SIG-M5 treated with dmso at 0.1 percent for 504 hours (cell line): ENCODE measurements around the gene CYP4A22.
"Not testable (repeated sequence)": the region's sequence is repeated elsewhere in the genome, so short reads cannot be mapped to it uniquely, and the experiment has no call there.

Experiments
- DNase-seq: peaks from one replicate; lab custom pipeline; 2025; ENCODE audit not compliant: unreplicated experiment; lab: John Stamatoyannopoulos, UW

Gene CYP4A22

DNA sequence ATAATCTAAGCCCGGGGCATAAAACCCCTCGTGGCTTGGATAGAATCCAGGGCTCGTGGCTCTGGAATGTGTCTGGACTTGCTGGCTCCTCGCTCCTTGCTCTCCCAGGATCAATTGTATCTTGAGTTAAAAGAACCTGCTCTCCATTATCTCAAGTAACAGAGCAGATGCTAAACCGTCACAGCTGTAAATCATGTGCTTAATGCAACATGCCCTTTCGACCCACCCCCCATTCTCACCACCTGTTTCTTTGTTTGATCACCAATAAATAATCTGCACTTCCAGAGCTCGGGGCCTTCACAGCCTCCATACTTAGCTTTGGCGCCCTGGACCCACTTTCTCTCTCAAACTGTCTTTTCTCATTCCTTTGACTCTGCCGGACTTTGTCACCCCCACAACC is 11.9 kb downstream of the CYP4A22 start:
- DNase-seq: not testable (repeated sequence)

DNA sequence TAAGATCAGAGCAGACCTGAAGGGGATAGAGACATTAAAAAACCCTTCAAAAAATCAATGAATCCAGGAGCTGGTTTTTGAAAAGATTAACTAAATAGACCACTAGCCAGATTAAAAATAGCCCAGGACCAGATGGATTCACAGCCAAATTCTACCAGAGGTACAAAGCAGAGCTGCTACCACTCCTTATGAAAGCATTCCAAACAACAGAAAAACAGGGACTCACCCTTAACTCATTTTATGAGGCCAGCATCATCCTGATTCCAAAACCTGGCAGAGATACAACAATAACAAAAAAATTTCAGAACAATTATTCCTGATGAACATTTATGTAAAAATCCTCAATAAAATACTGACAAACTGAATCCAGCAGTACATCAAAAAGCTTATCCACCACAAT is 19.2 kb downstream of the CYP4A22 start:
- not testable (repeated sequence) for DNase-seq

DNA sequence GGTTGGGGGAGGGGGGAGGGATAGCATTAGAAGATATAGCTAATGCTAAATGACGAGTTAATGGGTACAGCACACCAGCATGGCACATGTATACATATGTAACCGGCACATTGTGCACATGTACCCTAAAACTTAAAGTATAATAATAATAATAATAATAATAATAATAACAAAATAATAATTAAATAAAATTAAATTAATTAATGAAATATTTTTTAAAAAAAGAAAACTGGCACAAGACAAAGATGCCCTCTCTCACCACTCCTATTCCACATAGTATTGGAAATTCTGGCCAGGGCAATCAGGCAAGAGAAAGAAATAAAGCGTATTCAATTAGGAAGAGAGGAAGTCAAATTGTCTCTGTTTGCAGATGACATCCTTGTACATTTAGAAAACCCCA is 20.7 kb downstream of the CYP4A22 start:
- DNase-seq: not testable (repeated sequence)

GRCh38 chr1:47160716-47161115 is 23.5 kb downstream of the CYP4A22 start:
- no peak for DNase-seq

GRCh38 chr1:47161298-47162040 is 24.2 kb downstream of the CYP4A22 start:
- no peak for DNase-seq

DNA sequence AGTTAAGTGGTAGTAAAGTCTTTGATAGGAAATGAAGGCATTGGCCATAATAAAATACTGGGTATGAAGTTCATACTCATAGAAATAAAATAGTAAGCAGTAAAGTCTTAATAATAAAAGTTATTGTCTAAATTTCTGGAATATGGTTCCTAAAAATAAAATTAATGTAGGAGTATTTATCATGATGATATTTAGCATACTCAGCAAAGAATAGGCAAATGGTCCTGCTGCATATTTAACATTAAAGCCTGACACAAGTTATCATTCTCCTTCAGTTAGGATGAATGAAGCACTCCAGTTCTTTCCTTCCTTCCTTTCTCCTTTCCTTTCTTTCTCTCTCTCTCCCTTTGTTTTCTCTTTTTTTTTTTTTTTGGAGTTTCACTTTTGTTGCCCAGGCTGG is 27.3 kb downstream of the CYP4A22 start:
- DNase-seq: no peak

DNA sequence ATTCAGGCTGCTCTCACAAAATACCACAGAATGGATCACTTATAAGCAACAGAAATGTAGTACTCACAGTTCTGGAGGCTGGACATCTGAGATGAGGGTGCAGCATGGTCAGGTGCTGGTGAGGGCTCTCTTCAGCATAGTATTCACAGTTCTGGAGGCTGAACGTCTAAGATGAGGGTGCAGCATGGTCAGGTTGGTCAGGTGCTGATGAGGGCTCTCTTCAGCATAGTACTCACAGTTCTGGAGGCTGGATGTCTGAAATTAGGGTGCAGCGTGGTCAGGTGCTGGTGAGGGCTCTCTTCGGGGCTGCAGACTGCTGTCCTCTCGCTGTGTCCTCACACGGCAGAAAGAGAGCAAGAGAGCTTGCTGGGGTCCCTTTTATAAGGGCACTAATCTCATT is 35.5 kb downstream of the CYP4A22 start:
- no peak for DNase-seq

- DNase-seq: no peak
These were observed 37.4 kb downstream of the CYP4A22 start for GRCh38 chr1:47174656-47175020.

DNA sequence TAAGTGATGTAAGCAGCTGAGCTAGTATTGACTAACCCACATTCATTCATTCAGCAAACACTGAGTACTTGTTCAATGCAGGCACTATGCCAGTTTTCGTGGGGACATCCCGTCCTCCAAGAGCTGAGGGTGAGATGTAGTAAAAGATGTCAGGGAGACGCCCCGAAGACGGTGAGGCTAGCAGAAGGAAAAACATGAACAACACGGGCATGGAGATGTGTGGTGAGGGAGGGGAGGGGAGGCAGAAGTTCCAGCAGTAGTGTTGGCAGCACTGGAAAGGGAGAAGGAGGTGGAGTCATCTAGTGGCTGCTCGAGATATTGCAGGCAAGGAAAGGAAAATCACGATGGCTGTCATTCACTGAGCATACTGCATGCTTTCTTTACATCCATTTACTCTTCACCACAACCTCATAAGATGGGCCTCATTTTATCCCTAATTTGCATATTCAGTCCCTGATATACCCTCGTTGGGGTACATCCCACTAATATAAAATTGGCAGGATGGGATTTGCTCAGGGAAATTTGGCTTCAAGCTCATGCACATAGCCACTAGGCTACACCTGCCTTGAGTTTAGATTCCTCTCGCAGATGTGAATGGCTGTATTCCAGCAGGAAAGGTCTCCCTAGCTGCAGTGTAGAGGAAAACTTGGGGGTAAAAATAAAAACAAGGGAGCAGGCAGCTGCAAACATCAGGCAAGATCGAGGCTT is 38.1 kb downstream of the CYP4A22 start:
- peak; percentile 63 for DNase-seq

DNA sequence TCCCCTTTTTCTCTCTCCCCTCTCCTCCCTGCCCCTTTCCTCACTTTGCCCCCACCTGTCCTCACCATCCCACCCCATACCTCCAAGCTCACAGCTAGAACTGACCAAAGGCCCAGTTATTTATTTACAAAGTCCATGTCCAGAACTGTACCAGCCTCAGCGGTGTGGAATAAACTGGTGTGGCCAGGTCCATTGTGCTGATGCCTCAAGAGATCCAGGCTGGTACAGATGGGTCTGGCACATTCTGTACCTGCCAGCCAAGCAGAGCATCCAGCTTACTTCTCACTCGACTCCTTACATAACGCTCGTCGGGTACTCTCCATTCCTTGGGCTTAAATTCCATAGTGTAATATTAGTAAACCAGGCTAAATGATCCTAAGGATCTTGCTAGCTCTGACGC is 40.8 kb downstream of the CYP4A22 start:
- no peak for DNase-seq

DNA sequence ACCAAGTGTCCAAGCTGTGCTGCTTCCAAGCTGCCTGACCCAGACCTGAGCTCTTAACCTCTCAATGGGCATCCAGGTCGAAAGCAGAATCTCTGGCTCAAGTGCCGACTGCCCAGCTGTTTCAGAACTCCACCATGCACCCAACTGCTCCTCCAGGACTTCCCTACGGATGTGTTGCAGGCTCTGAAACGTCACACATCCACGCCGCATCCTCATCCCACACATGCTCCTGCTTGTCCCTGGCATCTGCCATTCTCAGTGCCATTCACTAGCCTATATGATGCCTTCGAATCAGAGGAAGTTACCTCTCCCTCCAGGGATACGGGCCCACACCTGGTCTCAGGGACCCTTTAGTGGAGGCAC is 41.4 kb downstream of the CYP4A22 start:
- DNase-seq: no peak

DNA sequence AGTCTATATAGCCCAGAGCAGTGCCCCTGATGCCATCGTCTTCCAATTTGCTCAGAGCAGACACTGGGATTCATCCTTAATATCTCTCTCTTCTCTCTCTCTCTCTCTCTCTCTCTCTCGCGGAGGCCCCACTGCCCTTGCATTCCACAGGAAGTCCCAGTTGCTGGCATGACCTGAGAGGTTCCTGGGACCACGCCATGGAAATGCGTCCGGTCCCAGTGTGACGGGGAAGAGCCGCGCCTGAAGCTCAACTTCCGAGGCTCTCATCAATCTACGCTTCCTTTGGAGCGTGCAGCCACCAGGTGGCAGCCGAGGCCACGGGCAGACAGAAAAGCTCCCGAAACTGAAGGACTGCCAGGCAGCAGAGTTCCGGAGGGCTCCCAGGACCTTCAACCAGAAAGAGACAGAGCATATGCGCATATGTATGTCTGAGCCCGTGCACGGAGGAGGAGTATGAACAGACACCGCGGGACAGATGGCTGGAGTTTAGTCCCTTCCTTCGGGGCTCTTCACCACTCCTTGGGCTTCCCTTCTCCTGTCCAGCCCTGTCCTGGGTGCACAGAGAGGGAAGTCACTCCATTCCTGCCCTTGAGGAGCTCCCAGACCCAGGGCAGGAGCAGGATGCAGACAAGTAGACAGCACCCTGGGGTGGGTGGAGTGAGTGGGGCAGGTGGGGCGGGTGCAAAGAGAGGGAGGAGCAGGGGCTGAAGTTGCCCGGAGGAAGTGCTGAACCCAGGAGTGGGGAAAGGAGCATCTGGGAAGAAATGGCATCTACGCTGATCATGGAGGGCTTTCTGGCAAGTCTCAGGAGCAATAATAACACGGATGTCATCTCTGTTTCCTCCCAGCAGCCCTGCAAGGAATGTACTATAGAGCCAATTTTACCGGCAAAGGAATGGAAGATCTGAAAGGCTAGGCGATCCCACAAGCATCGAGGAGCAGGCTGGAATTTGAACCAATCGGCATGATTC is 42.1 kb downstream of the CYP4A22 start:
- DNase-seq: peak; percentile 91

DNA sequence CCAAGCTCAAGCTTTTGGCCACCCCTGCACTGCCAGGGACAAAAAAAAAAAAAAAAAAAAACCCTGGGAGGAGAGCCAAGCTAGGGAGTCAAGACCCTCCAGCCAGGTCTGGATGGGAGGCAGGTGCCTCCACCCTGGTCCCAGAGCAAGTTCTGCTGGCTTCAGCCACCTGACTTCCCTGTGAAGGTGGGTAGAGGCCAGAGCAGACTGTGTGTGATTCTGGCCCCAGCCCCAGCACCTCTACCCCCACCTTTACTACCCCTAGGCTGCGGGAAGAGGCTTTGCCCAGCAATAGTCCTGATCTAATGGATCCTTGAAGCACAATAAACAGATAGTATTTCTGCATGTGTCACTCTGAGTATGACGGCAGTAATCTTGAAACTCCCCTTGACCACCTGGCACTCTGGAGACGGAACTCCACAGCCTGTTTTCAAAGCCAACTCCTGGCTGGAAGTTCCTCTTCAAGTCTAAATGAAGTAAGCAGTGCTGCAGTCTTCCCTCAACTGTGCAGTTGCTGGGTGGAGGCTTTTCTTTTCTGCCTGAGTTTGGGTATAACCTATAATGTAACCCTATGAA is 42.8 kb downstream of the CYP4A22 start:
- no peak for DNase-seq

DNA sequence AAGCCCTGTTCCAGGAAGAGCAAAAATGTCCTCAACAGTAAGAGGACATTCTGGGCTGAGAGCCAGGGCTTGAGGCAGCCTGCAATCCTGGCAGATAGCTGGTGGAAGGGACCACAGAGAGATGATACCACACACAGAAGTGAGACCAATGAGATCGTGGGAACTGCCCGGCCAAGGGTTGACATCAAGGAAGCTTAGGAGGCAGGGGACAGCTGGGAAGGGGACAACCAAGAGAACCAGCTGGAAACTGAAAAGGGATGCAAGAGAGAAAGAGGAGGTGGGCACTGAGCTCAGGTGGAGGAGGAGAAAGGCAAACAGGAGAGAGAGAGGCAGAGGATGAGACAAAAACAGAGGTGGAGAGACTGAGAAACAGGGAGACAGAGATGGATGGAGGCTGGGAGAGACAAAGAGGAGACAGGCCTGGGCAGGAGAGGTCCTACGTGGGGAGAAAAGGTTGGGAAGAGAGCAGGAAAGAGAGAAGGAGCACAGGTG is 43.4 kb downstream of the CYP4A22 start:
- DNase-seq: no peak

GRCh38 chr1:47181095-47181954 is 44.1 kb downstream of the CYP4A22 start:
- DNase-seq: no peak

DNA sequence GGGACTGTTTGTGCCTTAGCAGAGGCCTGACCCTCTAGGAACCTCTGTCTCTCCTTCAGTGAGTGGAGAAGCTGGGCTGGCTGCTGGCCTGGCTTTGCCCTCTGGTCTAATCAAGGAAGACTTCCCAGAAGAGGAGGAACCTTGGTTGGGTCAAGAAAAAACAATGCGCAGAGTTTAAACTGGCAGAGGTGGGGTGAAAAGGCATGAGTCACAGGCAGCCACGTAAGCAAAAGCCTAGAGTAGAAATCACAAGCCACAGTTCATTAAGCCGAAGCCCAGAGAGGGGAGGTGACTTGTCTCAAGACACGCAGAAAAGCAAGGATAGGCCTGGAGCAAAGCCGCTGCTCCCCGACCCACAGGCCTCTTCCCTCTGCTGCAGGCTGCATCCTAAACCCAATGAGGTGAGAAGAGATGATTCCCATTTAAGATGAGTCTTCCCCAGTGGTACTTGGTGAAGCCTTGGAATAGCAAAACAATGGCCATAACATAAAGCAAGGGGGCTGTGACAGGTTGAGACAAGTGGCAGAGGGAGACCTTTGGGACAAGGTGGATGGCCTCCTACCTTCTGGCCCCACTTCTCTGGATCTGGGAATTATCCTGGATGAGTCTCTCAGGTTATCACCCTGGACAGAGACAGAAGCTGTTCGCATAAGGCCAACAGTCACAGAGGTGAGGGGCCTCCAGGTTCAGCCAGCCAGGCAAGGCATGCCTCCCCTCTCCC is 44.9 kb downstream of the CYP4A22 start:
- no peak for DNase-seq

DNA sequence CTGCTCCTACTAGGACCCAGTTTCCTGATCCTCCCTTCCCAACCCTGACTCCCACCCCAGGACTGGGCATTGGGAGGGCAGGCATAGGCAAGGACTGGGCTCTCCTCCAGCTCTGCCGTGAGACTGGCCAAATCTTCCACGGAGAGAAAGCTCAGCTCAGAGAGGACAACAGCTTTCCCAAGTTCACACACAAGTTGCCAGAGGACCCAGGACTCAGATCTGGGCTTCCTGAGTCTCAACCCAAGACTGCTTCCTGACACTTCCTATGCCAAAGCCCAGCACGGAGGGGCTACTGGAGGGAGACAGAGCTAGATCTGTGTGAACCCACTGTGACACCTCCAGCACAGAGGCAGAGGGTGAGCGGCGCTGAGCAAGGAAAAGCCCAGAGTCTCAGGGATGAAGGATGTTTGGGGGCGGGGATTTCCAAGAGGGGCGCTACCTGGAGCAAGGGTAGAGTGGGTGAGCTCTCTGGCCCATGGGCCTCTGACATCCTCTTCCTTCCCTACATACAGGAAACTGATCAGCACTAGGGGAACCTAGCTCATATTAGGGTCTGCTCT is 45.5 kb downstream of the CYP4A22 start:
- no peak for DNase-seq

- DNase-seq: no peak
These were observed 46.3 kb downstream of the CYP4A22 start for GRCh38 chr1:47183308-47184089.
